Central memory CD8-positive, alpha-beta T cell (primary cell): ENCODE measurements around the gene TMEM184B.
"Not testable (repeated sequence)": the region's sequence is repeated elsewhere in the genome, so short reads cannot be mapped to it uniquely, and the experiment has no call there.

Source experiments
- ATAC-seq: fragments of 150-1000 bp; cut with Tn5 transposase; replicated peaks from 2 replicates; pipeline ENCODE4 v1.10.0; 2022; ENCODE audit warnings: mild to moderate bottlenecking, moderate FRiP score, moderate number of reproducible peaks; ENCODE audit not compliant: poor library complexity, severe bottlenecking; ENCODE audit errors: extremely low read depth
- DNase-seq, 2 donors: peaks; one replicate each; pipeline ENCODE4 v3.0.0; 2021; ENCODE audit warnings: low spot score in 2 of 2
- H3K27ac Mint-ChIP-seq: one replicate; pipeline ENCODE4 v1.8.0; 2022; ENCODE audit warnings: low read depth, mild to moderate bottlenecking, moderate library complexity, mixed read lengths
- H3K27me3 Mint-ChIP-seq: one replicate; pipeline ENCODE4 v1.8.0; 2022; ENCODE audit warnings: mixed read lengths
- H3K36me3 Mint-ChIP-seq: one replicate; pipeline ENCODE4 v1.8.0; 2022; ENCODE audit warnings: mild to moderate bottlenecking, moderate library complexity, mixed read lengths; ENCODE audit not compliant: insufficient read depth
- H3K4me1 Mint-ChIP-seq: one replicate; pipeline ENCODE4 v1.8.0; 2022; ENCODE audit warnings: mixed read lengths
- H3K4me3 Mint-ChIP-seq: one replicate; pipeline ENCODE4 v1.8.0; 2022; ENCODE audit warnings: mild to moderate bottlenecking, moderate library complexity, mixed read lengths
- H3K9me3 Mint-ChIP-seq: one replicate; pipeline ENCODE4 v1.8.0; 2022; ENCODE audit warnings: mixed read lengths

TMEM184B gene

DNA sequence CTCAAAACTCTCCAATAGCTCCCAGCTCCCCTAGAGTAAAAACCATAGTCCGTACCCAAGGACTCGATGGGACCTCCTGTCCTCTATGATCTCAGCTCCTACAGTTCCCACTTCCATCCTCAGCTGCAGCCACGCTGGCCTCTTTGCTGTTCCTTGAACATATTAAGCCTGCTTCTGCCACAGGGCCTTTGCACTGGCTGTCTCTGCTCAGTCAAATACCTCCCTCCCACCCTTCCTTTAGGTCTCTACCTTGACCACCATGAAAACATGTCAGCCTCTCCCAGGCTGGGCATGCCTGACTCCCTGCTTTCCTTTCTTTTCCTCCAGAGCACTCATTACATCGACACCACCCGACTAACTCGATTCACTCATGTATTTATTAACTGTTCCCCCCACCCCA lies 24.5 kb downstream of the TMEM184B start:
- ATAC-seq (no peak), DNase-seq (no peak)
- peaks cover 12% of the 10 kb centered on the region for H3K4me1 Mint-ChIP-seq
- no peaks in the 10 kb centered on the region for H3K27me3 Mint-ChIP-seq
- H3K4me3 Mint-ChIP-seq = no peak overlapping the region
- H3K36me3 Mint-ChIP-seq = peaks cover 7% of the 10 kb centered on the region
- no peak overlapping the region for H3K27ac Mint-ChIP-seq
- no peaks in the 10 kb centered on the region for H3K9me3 Mint-ChIP-seq

- DNase-seq = no peak
- Mint-ChIP-seq H3K4me1 (peaks cover 12% of the 10 kb centered on the region), H3K9me3 (no peaks in the 10 kb centered on the region), H3K4me3 (no peak overlapping the region), H3K36me3 (peaks cover 8% of the 10 kb centered on the region), H3K27ac (no peak overlapping the region), H3K27me3 (no peaks in the 10 kb centered on the region)
- no peak for ATAC-seq
These were observed 25.1 kb downstream of the TMEM184B start for GRCh38 chr22:38247713-38248112.

DNA sequence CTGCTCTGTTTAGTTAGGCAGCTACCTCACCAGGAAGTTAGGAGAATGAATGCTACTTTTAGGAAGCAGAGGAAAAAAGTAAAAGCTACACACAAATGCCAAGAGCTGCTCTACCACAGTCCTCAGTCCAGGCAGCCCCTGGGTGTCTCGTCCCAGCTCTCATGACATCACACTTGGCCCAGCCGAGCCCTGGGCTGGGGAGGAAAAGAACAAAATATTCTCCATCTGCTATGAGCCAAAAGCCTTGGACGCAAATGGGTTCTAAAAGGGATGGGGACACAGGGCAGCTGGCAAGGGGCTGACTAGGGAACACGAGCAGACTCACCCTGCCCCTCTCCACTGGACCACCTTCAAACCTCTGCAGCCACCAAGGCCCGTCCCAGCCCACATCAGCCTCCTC lies 26.1 kb downstream of the TMEM184B start:
- no peak for ATAC-seq
- Mint-ChIP-seq H3K36me3 (peaks cover 11% of the 10 kb centered on the region), H3K9me3 (no peaks in the 10 kb centered on the region), H3K4me1 (peaks cover 12% of the 10 kb centered on the region), H3K4me3 (no peak overlapping the region), H3K27me3 (no peaks in the 10 kb centered on the region), H3K27ac (no peak overlapping the region)
- DNase-seq = no peak

GRCh38 chr22:38246046-38246658 lies 26.7 kb downstream of the TMEM184B start:
- H3K36me3 Mint-ChIP-seq = peaks cover 11% of the 10 kb centered on the region
- H3K27ac Mint-ChIP-seq = no peak overlapping the region
- H3K27me3 Mint-ChIP-seq = no peaks in the 10 kb centered on the region
- no peak overlapping the region for H3K4me3 Mint-ChIP-seq
- H3K4me1 Mint-ChIP-seq = peaks cover 12% of the 10 kb centered on the region
- no peaks in the 10 kb centered on the region for H3K9me3 Mint-ChIP-seq
- no peak for DNase-seq
- no peak for ATAC-seq

DNA sequence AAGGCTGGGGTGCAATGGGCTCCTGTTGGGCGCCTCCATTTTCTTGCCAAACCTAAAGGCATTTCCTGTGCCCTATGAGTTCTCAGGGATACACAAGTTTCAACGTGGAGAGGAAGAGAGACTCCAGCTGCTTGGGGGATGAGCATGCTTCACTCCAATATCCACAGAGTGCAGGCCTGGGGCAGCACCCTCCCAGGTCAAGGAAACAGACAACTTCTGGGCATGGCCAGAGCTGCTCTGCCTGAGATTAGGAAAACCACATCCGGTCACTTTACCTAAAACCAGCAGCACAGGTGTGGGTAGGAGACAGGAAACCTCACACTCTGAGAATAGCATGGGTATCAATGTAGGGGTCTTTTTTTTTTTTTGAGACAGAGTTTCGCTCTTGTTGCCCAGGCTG lies 28.7 kb downstream of the TMEM184B start:
- H3K4me1 Mint-ChIP-seq = peaks cover 17% of the 10 kb centered on the region
- ATAC-seq (no peak), DNase-seq (no peak)
- H3K36me3 Mint-ChIP-seq = peaks cover 15% of the 10 kb centered on the region
- H3K4me3 Mint-ChIP-seq = no peak overlapping the region
- no peaks in the 10 kb centered on the region for H3K27me3 Mint-ChIP-seq
- H3K9me3 Mint-ChIP-seq = no peaks in the 10 kb centered on the region
- H3K27ac Mint-ChIP-seq = no peak overlapping the region

DNA sequence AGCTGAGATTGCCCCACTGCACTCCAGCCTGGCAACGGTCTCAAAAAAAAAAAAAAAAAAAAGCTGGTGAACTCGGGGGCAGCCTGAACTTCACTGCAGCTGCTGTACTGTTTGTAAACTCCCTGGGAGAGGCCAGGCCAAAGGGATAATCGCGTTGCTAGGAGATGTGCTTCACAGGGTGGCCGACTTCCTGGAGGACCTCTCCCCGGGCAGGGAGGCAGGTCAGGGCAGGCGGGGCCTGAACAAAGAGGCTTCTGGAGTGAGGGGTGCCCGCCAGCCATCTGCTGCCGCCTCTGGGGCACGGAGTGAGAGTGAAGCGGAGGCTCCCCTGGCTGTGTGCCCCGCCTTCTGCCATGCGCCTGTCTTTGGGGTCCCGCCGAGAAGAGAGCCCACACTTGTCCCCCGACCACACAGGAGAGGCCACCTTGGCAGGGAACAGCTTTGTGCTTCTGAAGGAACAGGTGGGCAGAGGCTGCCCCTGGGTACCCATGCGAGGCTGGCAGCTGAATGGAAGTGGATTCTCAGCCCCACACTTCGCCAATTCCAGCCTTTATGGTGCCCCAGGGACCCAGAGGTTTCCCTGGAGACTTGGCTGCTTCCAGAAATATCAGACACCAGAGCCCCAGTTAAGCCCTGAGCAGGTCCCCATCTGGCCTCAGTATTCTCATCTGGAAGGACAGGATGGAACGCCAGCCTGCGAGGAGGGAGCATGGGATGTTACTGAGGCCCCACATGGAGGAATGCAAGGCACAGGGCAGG lies 29.6 kb downstream of the TMEM184B start:
- DNase-seq (no peak), ATAC-seq (no peak)
- Mint-ChIP-seq H3K4me3 (no peak overlapping the region), H3K9me3 (no peaks in the 10 kb centered on the region), H3K36me3 (peaks cover 16% of the 10 kb centered on the region), H3K27ac (no peak overlapping the region), H3K4me1 (peaks cover 11% of the 10 kb centered on the region), H3K27me3 (no peaks in the 10 kb centered on the region)

- no peak for ATAC-seq
- no peak overlapping the region for H3K4me3 Mint-ChIP-seq
- H3K27me3 Mint-ChIP-seq = no peaks in the 10 kb centered on the region
- DNase-seq = no peak
- H3K4me1 Mint-ChIP-seq = peaks cover 11% of the 10 kb centered on the region
- H3K9me3 Mint-ChIP-seq = no peaks in the 10 kb centered on the region
- H3K36me3 Mint-ChIP-seq = peaks cover 18% of the 10 kb centered on the region
- no peak overlapping the region for H3K27ac Mint-ChIP-seq
These were observed 32.0 kb downstream of the TMEM184B start for GRCh38 chr22:38240734-38241252.

DNA sequence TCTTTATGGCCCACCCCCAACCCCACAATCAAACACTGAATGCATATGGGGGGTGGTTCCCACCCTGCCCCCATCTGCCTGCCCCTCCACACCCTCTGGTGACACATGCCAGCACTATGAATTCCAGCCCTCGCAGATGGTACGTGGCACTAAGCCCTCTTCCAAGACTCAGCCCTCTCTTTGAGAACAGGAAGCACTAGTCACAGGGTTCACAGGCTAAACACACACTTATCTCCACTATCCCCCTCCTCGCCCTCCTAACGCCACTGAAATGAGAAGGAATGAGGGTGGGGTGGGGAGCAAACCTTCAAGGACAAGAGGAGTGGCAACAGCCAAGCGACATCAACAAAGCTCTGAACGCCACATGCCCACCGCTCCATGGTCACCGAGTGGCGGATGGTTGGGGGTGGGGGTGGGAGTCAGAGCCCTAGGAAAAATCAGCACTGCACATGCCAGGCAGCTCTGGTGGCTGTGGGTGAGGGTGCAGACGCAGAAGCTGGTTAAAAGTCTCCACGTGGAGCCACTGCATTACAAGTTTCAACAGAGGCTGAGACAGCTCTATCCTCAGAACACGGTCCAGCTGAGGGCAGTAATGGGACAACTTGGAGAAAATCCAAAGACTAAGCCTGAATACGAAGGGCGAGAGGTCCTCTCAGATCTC lies 33.6 kb downstream of the TMEM184B start:
- DNase-seq = no peak
- Mint-ChIP-seq H3K36me3 (peaks cover 18% of the 10 kb centered on the region), H3K9me3 (no peaks in the 10 kb centered on the region), H3K4me1 (peaks cover 11% of the 10 kb centered on the region), H3K4me3 (no peak overlapping the region), H3K27ac (no peak overlapping the region), H3K27me3 (no peaks in the 10 kb centered on the region)
- no peak for ATAC-seq

- ATAC-seq = no peak
These were observed 34.2 kb downstream of the TMEM184B start for GRCh38 chr22:38238519-38239071.

GRCh38 chr22:38236786-38237185 lies 36.0 kb downstream of the TMEM184B start:
- Mint-ChIP-seq H3K4me1 (peaks cover 11% of the 10 kb centered on the region), H3K27me3 (no peaks in the 10 kb centered on the region), H3K36me3 (peaks cover 14% of the 10 kb centered on the region), H3K4me3 (no peak overlapping the region), H3K9me3 (no peaks in the 10 kb centered on the region), H3K27ac (no peak overlapping the region)
- ATAC-seq (no peak), DNase-seq (no peak)

More at GRCh38 chr22:38238519-38239071, 34.2 kb downstream of the TMEM184B start:
- Mint-ChIP-seq H3K27me3 (no peaks in the 10 kb centered on the region), H3K9me3 (no peaks in the 10 kb centered on the region), H3K36me3 (peaks cover 18% of the 10 kb centered on the region), H3K4me1 (peaks cover 11% of the 10 kb centered on the region), H3K27ac (no peak overlapping the region), H3K4me3 (no peak overlapping the region)
- DNase-seq = no peak

DNA sequence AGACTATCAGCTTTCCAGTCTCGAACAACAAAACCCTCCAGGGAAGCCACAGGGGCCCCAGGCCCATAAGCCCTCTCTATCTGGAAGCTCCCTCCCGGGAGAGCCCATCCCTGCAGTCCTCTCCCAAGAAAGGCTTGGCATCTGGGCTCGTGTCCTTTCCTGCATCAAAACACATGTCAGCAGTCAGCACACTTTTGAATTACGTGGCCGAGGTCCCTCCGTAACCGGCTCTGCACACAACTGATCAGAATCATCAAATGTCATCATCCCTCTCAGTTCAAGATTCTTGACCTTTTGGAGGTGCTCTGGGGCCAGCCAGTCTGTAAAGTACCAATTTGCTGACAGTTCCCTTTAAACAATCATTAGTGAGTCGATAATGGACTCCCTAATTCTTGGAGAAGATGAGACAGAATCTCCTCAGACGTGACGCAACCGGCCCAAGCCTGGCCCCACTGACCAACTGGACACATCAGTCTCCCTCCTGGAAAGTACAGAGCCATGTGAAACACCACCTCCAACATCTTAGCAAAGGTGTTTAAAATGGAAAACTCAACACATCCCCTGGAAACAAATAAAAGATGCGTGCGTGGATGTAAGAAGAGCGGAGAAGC lies 37.5 kb downstream of the TMEM184B start:
- no peak overlapping the region for H3K4me3 Mint-ChIP-seq
- ATAC-seq = no peak

GRCh38 chr22:38233856-38234255 lies 39.0 kb downstream of the TMEM184B start:
- not testable (repeated sequence) for DNase-seq, ATAC-seq, H3K27ac Mint-ChIP-seq, H3K27me3 Mint-ChIP-seq, H3K4me3 Mint-ChIP-seq, H3K9me3 Mint-ChIP-seq
- H3K4me1 Mint-ChIP-seq = peaks cover 10% of the 10 kb centered on the region
- peaks cover 10% of the 10 kb centered on the region for H3K36me3 Mint-ChIP-seq

More for the DNA sequence above, 37.5 kb downstream of the TMEM184B start:
- DNase-seq = no peak
- Mint-ChIP-seq H3K9me3 (no peaks in the 10 kb centered on the region), H3K27ac (no peak overlapping the region), H3K36me3 (peaks cover 15% of the 10 kb centered on the region), H3K4me1 (peaks cover 12% of the 10 kb centered on the region), H3K27me3 (no peaks in the 10 kb centered on the region)
